GM12878 (cell line): ENCODE data around the gene TMEM179B. TPM values are rescaled to one million over a fixed set of nuclear protein-coding genes. Genes with fewer than 3 reads are reported as not detected.

Source experiments
- ATAC-seq: fragments of 200-7000 bp; cut with Tn5 transposase; 3 replicates; pipeline ENCODE4 v1.9.1; 2020; ENCODE audit warnings: mild to moderate bottlenecking, moderate library complexity
- BruUV-seq: library from RNA; stranded (reverse); fragments of 400-500 nt; replicated peaks from 2 replicates; lab custom pipeline; 2021; lab: Mats Ljungman, UMichigan
- CTCF ChIA-PET: fragments of 300-600 bp; sonication (Branson Sonifier 250); formaldehyde crosslinking; extraction: SDS; loops from one replicate; lab custom pipeline; 2021; ENCODE audit warnings: inconsistent platforms; lab: Yijun Ruan, JAX
- POLR2A ChIA-PET: fragments of 350-600 bp; formaldehyde crosslinking; extraction: SDS; loops from one replicate; lab custom pipeline; 2021; ENCODE audit warnings: inconsistent platforms; lab: Charles Lee
- RAD21 ChIA-PET: fragments of 300-600 bp; sonication (Branson Sonifier 250); formaldehyde crosslinking; loops from one replicate; lab custom pipeline; 2023; ENCODE audit warnings: antibody characterized with exemption; ENCODE audit not compliant: unreplicated experiment; lab: Charles Lee
- SMC1A ChIA-PET: fragments of 300-600 bp; sonication (Branson Sonifier 250); formaldehyde crosslinking; loops from one replicate; lab custom pipeline; 2023; ENCODE audit not compliant: unreplicated experiment, uncharacterized antibody; lab: Charles Lee
- DNase-seq: peaks from one replicate; pipeline ENCODE4 v3.0.0-alpha.2; 2011; ENCODE audit warnings: low read depth, low spot score
- FAIRE-seq: peaks from 3 replicates; lab custom pipeline; 2011; peaks lifted over from hg19 to GRCh38; lab: Jason Lieb, UNC
- H2AFZ ChIP-seq: 2 replicates; pipeline ENCODE4 v1.6.0; 2011; ENCODE audit warnings: low read depth, low read length, control low read depth; ENCODE audit not compliant: control insufficient read depth
- H3K27ac ChIP-seq: 2 replicates; pipeline ENCODE4 v1.5.1; 2011; ENCODE audit warnings: control low read depth; ENCODE audit not compliant: control insufficient read depth, insufficient read depth
- H3K27me3 ChIP-seq, 2 experiments: replicated peaks in 1 of 2; 2 replicates each; pipeline versions ENCODE4 v1.6.0 to v1.6.1; 2011; ENCODE audit warnings: low read length in 1 of 2; ENCODE audit not compliant: control insufficient read depth in 2 of 2, insufficient read depth in 2 of 2
- H3K36me3 ChIP-seq, 2 experiments: 2 replicates each; pipeline ENCODE4 v1.5.1; 2011; ENCODE audit warnings: low read length in 1 of 2; ENCODE audit not compliant: control insufficient read depth in 2 of 2, insufficient read depth in 2 of 2
- H3K4me1 ChIP-seq: 2 replicates; pipeline ENCODE4 v1.6.1; 2011; ENCODE audit warnings: mild to moderate bottlenecking, low read length, moderate library complexity, mixed read lengths; ENCODE audit not compliant: control insufficient read depth, insufficient read depth
- H3K4me2 ChIP-seq: 2 replicates; pipeline ENCODE4 v1.6.0; 2011; ENCODE audit warnings: control low read depth; ENCODE audit not compliant: control insufficient read depth, insufficient read depth
- H3K4me3 ChIP-seq: fragments of 200-600 bp; sonication (generic); 2 replicates; pipeline ENCODE4 v1.5.1; 2016
- H3K79me2 ChIP-seq: 2 replicates; pipeline ENCODE4 v1.6.0; 2011; ENCODE audit warnings: low read length; ENCODE audit not compliant: control insufficient read depth, insufficient read depth
- H3K9ac ChIP-seq: 2 replicates; pipeline ENCODE4 v1.8.0; 2011; ENCODE audit warnings: low read length, control low read depth, mixed read lengths; ENCODE audit not compliant: control insufficient read depth, insufficient read depth
- H3K9me3 ChIP-seq: replicated peaks from 3 replicates; pipeline ENCODE4 v1.5.1; 2011; ENCODE audit warnings: mild to moderate bottlenecking, low read length; ENCODE audit not compliant: control insufficient read depth, insufficient read depth
- H4K20me1 ChIP-seq: 2 replicates; pipeline ENCODE4 v1.6.0; 2011; ENCODE audit not compliant: control insufficient read depth, insufficient read depth
- CHD2 ChIP-seq: IDR thresholded peaks from 2 replicates; pipeline ENCODE4 v1.6.1; 2011; ENCODE audit warnings: low read depth, low read length, improper control_type of control experiment, borderline replicate concordance
- ETV6 ChIP-seq, 2 experiments: fragments of 450-650 bp in 1 of 2; IDR thresholded peaks in 1 of 2; conservative IDR thresholded peaks in 1 of 2; 2 replicates each; pipeline ENCODE4 v1.6.1; 2014; ENCODE audit warnings: antibody characterized with exemption in 1 of 2, borderline replicate concordance in 1 of 2, low read depth in 1 of 2, mild to moderate bottlenecking in 1 of 2, moderate library complexity in 1 of 2
- EZH2 ChIP-seq: IDR thresholded peaks from 2 replicates; pipeline ENCODE4 v1.6.1; 2012; ENCODE audit warnings: low read depth, mild to moderate bottlenecking, control low read depth, inconsistent platforms, low read length, borderline replicate concordance; ENCODE audit not compliant: control insufficient read depth
- FOS ChIP-seq: IDR thresholded peaks from 3 replicates; pipeline ENCODE4 v1.6.1; 2011; ENCODE audit warnings: borderline replicate concordance; ENCODE audit not compliant: insufficient read length; ENCODE audit errors: extremely low read depth
- HDGF ChIP-seq: fragments of 450-650 bp; IDR thresholded peaks from 2 replicates; pipeline ENCODE4 v1.6.1; 2016; ENCODE audit warnings: antibody characterized with exemption
- MEF2A ChIP-seq: IDR thresholded peaks from 2 replicates; pipeline ENCODE4 v1.6.1; 2011; ENCODE audit warnings: low read depth, mild to moderate bottlenecking, low read length, moderate library complexity; ENCODE audit not compliant: insufficient read depth
- NR2F1 ChIP-seq: fragments of 450-650 bp; conservative IDR thresholded peaks from 2 replicates; pipeline ENCODE4 v1.6.1; 2017; ENCODE audit warnings: mild to moderate bottlenecking
- NRF1 ChIP-seq: conservative IDR thresholded peaks from 2 replicates; pipeline ENCODE4 v1.6.1; 2011; ENCODE audit warnings: mild to moderate bottlenecking, low read depth, low read length, improper control_type of control experiment
- PAX5 ChIP-seq: IDR thresholded peaks from 2 replicates; pipeline ENCODE4 v1.6.1; 2011; ENCODE audit warnings: low read depth, low read length, borderline replicate concordance
- POLR2AphosphoS2 ChIP-seq: IDR thresholded peaks from 2 replicates; pipeline ENCODE4 v1.6.1; 2011; ENCODE audit warnings: low read depth, mild to moderate bottlenecking, low read length, improper control_type of control experiment, moderate library complexity
- RBBP5 ChIP-seq: fragments of 200-600 bp; sonication (generic); conservative IDR thresholded peaks from 2 replicates; pipeline ENCODE4 v1.6.1; 2016
- SMC3 ChIP-seq: IDR thresholded peaks from 2 replicates; pipeline ENCODE4 v1.6.1; 2011; ENCODE audit warnings: low read length, improper control_type of control experiment, borderline replicate concordance
- SRF ChIP-seq, 2 experiments: IDR thresholded peaks; 2 replicates each; pipeline ENCODE4 v1.6.1; 2011; ENCODE audit warnings: low read depth in 2 of 2, low read length in 2 of 2, mild to moderate bottlenecking in 1 of 2, moderate library complexity in 1 of 2
- STAT1 ChIP-seq: fragments of 450-650 bp; conservative IDR thresholded peaks from 2 replicates; pipeline ENCODE4 v1.6.1; 2014; ENCODE audit warnings: antibody characterized with exemption, mild to moderate bottlenecking
- TCF3 ChIP-seq: IDR thresholded peaks from 2 replicates; pipeline ENCODE4 v1.6.1; 2012; ENCODE audit warnings: low read depth, mild to moderate bottlenecking, low read length, borderline replicate concordance; ENCODE audit not compliant: insufficient read depth
- ZNF207 ChIP-seq: fragments of 450-650 bp; IDR thresholded peaks from 2 replicates; pipeline ENCODE4 v1.6.1; 2014; ENCODE audit warnings: antibody characterized with exemption, mild to moderate bottlenecking, borderline replicate concordance
- WGBS: methylation state at CpG from one replicate; pipeline ENCODE4 v1.1.6; 2016; ENCODE audit warnings: low lambda C conversion rate; ENCODE audit not compliant: insufficient replicate concordance, insufficient coverage; ENCODE audit errors: missing lambda C conversion rate; 5-methylcytosine and 5-hydroxymethylcytosine counted together
- in situ Hi-C: fragments of 300-500 bp; cut with MboI; formaldehyde crosslinking; loops from 9 replicates; pipeline ENCODE4 v1.14.3; 2018; ENCODE audit warnings: mixed read lengths
- intact Hi-C: fragments of 100-400 bp; cut with micrococcal nuclease; formaldehyde crosslinking; loops from one replicate; pipeline ENCODE4 v1.14.2; 2022; ENCODE audit not compliant: unreplicated experiment
- polyA plus RNA-seq, 11 experiments: library from polyadenylated mRNA; depleted of rRNA in 4 of 11; unstranded in 6 of 11; stranded (reverse) in 5 of 11; fragments of >200 nt; fragmentation: Nextera tagmentation in 4 of 11; fragmentation: Illumina TruSeq in 1 of 11; extraction: Ambion mirVana in 4 of 11; extraction: Trizol in 1 of 11; gene quantifications; 1 replicate in 1 of 11; 2 replicates in 10 of 11; pipeline versions ENCODE4 v1.2.1 to v1.2.3, GENCODE V29; 2011 to 2016; ENCODE audit warnings: inconsistent platforms in 2 of 11, missing spikeins in 2 of 11, low read depth in 1 of 11
- total RNA-seq, 4 experiments: library from RNA; depleted of rRNA in 3 of 4; stranded (reverse); fragments of >200 nt in 3 of 4; fragmentation: Illumina TruSeq in 1 of 4; extraction: Trizol in 1 of 4; gene quantifications; 2 replicates each; pipeline versions ENCODE4 v1.2.1 to v1.2.3, GENCODE V29; 2013 to 2021
- TF ChIP-seq, protein P1 (sequence below): IDR thresholded peaks from 2 replicates; pipeline ENCODE4 v1.6.1; 2011; ENCODE audit warnings: low read depth, mild to moderate bottlenecking, low read length, moderate library complexity, borderline replicate concordance; ENCODE audit errors: extremely low read depth
- TF ChIP-seq, protein P2 (sequence below): IDR thresholded peaks from 2 replicates; pipeline ENCODE4 v1.6.1; 2012; ENCODE audit warnings: low read depth, low read length, improper control_type of control experiment
- TF ChIP-seq, protein P3 (sequence below): IDR thresholded peaks from 2 replicates; pipeline ENCODE4 v1.6.1; 2012; ENCODE audit warnings: low read length, inconsistent platforms

TMEM179B gene
- total and polyA plus RNA-seq, 10 of the 15 experiments (the other 5 are each of a cell fraction or from before 2014, with no cell fraction given), result 21.7 to 82.4 (median 42.0) TPM

DNA sequence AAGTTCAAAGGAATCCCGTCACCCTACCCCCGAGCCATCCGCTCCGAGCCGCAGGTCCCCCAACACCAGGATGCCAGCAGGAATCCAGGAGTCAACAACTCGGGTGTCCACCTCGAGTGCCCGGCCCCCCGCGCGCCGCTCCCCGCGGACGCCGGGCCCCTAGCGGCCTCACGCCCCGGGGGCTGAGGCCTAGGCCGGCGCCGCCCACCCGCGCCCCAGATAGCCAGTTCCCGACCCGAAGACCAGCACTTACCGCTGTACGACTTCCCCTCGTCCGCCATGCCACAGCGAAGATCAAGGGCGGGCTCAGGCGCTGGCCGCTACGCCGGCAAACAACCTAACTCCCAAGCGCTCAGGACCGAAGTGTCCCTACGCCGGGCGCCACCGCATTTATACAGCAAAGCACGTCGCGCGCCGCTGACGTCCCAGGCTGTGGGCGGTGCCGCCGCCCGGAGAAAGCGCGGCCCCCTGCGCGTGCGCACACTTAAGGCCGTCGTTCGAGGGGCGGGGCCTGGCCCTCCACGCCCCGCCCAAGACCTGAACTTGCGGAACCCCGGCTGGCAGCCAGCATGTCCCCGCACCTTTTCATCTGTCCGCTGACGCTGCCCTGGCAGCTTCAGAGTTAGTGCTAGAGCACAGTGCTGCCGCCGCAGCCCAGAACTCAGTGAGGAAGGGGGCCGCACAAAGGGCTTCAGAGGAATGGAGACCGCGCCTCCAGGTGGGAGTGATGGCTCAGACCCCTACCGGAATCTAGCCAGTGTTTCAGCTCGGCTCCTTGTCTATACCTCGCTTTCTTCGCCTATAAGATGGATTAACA lies 18.1 kb downstream of the TMEM179B start, which contains the start of gene NXF1:
TSS of gene NXF1 (minus strand) at position 365 of the 817 bp plus-strand sequence. CDS start at position 281, 84 bp downstream.
- intact Hi-C loops (loop anchor here (1.0 to 2.0 kb wide), 2 partner anchors 18 to 78 kb away; partner anchors contain the start of genes HNRNPUL2 and TMEM179B), in situ Hi-C loops (no loop called here)
- ChIA-PET CTCF (interaction anchor here (0.9 to 1.9 kb wide), 7 partner anchors 11 to 124 kb away, joined by 3 to 15 read pairs (median 3); no protein-coding TSS in a partner anchor), RAD21 (interaction anchor here (0.9 to 2.0 kb wide), 8 partner anchors 18 to 76 kb away, joined by 3 to 9 read pairs (median 4); partner anchors contain the start of genes POLR2G, STX5, TEX54 and TMEM179B), POLR2A (interaction anchor here (0.6 to 2.2 kb wide), 22 partner anchors 9 to 140 kb away, joined by 3 to 17 read pairs (median 5); partner anchors contain the start of genes C11orf98, CSKMT, HNRNPUL2 and STX5), SMC1A (interaction anchor here (0.8 to 2.1 kb wide), 9 partner anchors 11 to 77 kb away, joined by 3 to 10 read pairs (median 4); partner anchors contain the start of gene STX5)
- Histone ChIP-seq H4K20me1 (no peaks in the 10 kb centered on the region), H3K4me1 (peaks cover 16% of the 10 kb centered on the region), H3K9me3 (no peaks in the 10 kb centered on the region), H3K36me3 (peaks cover 8 to 22% of the 10 kb centered on the region in 2 experiments), H3K4me2 (peak within 1 kb of the TSS; percentile 91), H2AFZ (peak within 1 kb of the TSS; percentile 94), H3K79me2 (peaks cover 25% of the 10 kb centered on the region), H3K4me3 (peak within 1 kb of the TSS; percentile 85), H3K27ac (peak within 1 kb of the TSS; percentile 86), H3K9ac (peak within 1 kb of the TSS; percentile 95), H3K27me3 (no peaks in the 10 kb centered on the region)
- peak; percentile 89 for ATAC-seq
- 1% methylated on average over 77 of the region's 77 CpGs for WGBS
- BruUV-seq, result no TSS peak
- FAIRE-seq, result peak; percentile 74
- peak; percentile 80 for DNase-seq
- no peak for TF ChIP-seq EZH2
- no peak for TF ChIP-seq RBBP5
- peak; percentile 55; the same call in 1 of the 2 replicates for TF ChIP-seq MEF2A
- peak in 1 of 2 experiments; percentile 73; a peak in 1 of 4 replicates for TF ChIP-seq SRF (IDR thresholded peaks at IDR 0.05; ENCODE audit: low read depth in 2 of 2, low read length in 2 of 2)
- TF ChIP-seq, protein P1, sequence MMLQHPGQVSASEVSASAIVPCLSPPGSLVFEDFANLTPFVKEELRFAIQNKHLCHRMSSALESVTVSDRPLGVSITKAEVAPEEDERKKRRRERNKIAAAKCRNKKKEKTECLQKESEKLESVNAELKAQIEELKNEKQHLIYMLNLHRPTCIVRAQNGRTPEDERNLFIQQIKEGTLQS, result no peak
- TF ChIP-seq ETV6 (conservative IDR thresholded peaks at IDR 0.05 in 1 of 2, IDR thresholded peaks at IDR 0.05 in 1 of 2; ENCODE audit: borderline replicate concordance in 1 of 2, low read depth in 1 of 2), result no peak
- TF ChIP-seq POLR2AphosphoS2, result peak; percentile 100
- TF ChIP-seq SMC3, result 0 out of 2 replicates have a peak, but pooled peaks have one; percentile 9
- peak; percentile 83 for TF ChIP-seq STAT1
- TF ChIP-seq PAX5, result peak; percentile 71; the same call in 1 of the 2 replicates
- peak; percentile 94 for TF ChIP-seq TCF3
- TF ChIP-seq, protein P2, sequence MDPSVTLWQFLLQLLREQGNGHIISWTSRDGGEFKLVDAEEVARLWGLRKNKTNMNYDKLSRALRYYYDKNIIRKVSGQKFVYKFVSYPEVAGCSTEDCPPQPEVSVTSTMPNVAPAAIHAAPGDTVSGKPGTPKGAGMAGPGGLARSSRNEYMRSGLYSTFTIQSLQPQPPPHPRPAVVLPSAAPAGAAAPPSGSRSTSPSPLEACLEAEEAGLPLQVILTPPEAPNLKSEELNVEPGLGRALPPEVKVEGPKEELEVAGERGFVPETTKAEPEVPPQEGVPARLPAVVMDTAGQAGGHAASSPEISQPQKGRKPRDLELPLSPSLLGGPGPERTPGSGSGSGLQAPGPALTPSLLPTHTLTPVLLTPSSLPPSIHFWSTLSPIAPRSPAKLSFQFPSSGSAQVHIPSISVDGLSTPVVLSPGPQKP, result peak; percentile 68
- TF ChIP-seq CHD2, result peak; percentile 40; the same call in 1 of the 2 replicates
- peak; percentile 77 for TF ChIP-seq NRF1
- no peak for TF ChIP-seq FOS
- peak; percentile 87 for TF ChIP-seq ZNF207
- peak; percentile 49; the same call in 1 of the 2 replicates for TF ChIP-seq HDGF
- TF ChIP-seq, protein P3, sequence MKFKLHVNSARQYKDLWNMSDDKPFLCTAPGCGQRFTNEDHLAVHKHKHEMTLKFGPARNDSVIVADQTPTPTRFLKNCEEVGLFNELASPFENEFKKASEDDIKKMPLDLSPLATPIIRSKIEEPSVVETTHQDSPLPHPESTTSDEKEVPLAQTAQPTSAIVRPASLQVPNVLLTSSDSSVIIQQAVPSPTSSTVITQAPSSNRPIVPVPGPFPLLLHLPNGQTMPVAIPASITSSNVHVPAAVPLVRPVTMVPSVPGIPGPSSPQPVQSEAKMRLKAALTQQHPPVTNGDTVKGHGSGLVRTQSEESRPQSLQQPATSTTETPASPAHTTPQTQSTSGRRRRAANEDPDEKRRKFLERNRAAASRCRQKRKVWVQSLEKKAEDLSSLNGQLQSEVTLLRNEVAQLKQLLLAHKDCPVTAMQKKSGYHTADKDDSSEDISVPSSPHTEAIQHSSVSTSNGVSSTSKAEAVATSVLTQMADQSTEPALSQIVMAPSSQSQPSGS, result no peak
- TF ChIP-seq NR2F1, result peak; percentile 72
